Measurements from ENCODE around the gene PPP2R2C.

The PPP2R2C gene

DNA sequence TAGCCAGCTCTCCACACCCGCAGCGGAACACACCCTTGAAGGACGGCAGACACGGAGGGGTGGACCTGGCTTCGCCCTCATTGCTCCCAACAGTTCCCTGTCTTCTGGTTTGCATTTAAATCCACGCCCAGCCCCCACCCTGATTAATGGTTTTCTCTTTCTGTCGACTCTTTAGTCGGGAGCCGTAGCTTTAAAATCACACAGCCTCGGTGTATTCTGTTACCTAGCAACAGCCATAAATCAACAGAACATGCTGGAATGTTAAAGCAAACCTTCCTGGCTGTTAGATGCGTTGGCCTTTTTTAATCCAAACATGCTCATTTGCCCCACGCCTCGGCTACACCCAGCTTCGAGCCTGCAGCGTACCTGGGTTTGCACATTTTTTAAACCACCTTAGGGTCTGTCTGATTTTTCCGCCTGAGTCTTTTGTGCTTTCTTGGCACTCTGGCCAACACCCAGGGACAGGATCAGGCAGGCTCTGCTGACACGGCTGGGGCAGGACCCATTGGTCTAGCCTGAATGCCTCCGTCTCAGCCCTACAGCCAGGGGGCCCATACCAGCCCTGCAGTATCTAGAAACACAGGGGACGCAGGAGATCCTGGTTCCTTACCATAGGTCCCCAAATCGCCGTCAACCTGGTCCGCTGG, 21.4 kb upstream of the PPP2R2C start:
- DNase-seq = no peak

GRCh38 chr4:6492861-6493657, 20.6 kb upstream of the PPP2R2C start:
- DNase-seq = no peak

DNA sequence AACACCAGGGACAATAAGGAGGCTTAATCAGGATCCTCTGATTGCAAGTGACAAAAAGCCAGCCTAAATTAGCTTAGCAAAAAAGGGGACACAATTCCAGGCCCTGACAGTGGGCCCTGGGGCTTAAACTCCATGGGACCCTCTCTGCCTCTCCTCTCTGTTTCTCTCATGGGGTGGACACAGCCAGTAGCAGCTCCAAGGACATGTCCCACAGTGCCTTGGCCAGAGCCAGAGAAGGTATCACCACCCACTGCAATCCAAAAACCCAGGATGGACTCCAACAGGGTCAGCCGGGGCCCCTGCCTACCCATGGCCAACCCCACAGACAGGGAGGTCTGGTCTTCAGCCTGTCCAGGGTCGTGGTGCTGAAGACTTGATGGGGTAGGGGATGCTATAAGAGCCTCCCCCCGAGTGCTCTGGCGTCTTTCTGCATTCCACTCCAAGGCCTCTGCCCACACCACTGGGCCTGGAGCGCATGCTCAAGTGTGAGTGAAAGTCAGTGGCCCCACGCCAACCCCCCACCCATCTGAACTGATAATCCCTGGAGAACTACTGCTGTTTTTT, 19.7 kb upstream of the PPP2R2C start:
- DNase-seq = no peak

GRCh38 chr4:6491235-6491634, 18.8 kb upstream of the PPP2R2C start:
- no peak for DNase-seq

- DNase-seq = no peak
Observed at GRCh38 chr4:6489927-6490326, 17.5 kb upstream of the PPP2R2C start.

DNA sequence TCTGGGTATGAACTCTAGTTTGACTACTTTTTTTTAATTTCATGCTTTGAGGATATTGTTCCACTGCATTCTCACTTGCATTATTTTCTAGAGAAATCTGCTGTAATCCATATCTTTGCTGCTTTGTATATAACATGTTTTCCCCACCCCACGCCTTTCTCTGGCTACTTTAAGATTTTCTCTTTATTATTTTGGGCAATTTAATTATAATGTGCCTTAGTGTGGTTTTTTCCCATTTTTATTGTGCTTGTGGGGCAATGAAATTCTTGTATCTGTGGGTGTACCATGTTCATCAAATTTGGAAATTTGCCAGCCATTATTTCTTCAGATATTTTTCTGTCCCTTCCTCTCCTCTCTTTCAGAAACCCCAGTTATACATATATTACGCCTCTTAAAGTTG, 15.1 kb upstream of the PPP2R2C start:
- DNase-seq = no peak

DNA sequence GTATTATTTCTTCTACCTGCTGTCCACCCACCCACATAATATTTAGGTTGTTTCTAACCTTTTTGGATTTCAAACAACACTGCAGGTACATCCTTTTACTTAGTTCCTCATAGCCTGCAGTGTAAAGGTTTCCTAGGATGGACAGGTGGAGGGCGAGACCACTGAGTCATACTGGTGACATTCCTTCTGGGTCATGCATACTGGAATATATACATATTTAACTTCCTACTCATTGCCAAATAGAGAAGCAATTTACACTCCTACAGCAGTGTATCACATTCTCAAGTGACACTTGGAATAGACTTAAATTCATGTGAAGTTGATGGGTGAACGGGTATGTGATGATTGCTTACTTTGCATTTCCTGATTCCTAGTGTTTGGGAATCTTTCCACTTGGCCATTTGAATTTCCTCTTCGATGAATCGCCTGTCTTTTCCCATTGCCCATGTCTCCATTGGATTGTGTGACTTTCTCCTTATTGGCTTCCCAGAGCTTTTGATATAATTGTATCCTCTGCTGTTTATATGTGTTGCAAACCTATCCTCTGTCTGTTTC, 8.2 kb upstream of the PPP2R2C start:
- DNase-seq = no peak

DNA sequence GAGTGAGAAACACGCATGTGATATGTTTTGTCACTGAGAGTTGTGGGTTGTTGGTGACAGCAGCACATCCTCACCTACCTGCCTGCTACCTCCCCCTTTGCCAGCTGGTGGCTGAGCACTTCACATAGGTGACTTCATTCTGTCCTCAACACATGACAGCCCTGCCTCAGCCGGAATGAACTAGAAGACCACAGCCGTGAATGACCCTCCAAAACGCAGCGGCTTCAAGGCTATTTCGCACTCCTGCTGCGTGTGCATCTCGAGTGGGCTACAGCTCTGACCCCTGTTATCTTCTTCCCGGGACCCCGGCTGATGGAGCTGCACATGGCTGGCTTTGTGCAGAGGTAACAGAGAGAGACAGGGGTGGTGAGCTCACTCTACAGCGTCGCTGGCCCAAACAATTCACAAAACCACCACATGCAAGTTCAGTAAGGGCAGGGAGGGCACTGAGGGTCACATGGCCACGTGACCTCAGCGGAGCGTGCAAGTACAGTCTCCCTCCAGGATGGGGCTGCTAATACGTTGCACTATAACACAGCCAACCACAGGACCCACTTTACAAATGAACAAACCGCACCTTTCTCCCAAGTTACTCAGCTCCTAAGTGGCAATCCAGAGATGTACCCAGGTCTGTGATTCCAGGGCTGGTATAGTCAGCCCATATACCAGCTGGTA, 6.3 kb upstream of the PPP2R2C start:
- DNase-seq = no peak

DNA sequence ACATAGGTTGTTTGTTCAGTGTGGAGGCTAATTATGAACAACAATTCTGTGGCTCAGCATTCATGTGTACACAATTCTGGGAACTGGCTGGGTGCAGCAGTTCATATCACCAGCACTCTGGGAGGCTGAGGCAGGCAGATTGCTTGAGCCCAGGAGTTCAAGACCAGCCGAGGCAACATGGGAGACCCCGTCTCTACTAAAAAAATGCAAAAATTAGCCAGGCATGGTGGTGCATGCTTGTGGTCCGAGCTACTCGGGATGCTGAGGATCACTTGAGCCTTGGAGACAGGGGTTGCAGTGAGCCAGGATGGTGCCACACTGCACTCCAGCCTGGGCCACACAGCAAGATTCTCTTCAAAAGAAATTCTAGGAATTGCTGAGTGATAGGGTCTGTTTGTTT, 4.5 kb upstream of the PPP2R2C start:
- DNase-seq = no peak

DNA sequence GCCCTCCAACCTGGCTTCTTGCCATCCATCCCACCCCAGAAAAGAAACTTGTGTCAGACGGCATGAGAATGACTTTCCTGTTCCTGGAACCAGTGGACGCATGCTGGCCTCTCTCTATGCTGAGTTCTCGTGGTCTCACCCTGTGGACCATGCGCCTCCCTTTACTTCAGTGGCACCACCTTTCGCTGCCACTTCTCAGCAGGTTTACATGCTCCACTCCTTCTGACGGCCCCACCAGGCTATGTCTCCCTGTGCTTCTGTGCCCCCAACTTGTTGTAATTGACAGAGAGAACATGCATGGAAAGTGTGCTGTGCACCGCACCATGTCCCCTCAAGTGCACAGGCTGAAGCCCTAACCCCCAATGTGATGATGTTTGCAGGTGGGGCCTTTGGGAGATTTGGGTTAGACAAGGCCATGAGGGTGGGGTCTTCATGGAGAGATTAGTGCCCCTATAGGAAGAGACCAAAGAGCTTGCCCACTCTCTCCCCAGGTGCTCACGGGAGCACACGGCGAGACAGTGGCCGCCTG, 3.1 kb upstream of the PPP2R2C start:
- no peak for DNase-seq

DNA sequence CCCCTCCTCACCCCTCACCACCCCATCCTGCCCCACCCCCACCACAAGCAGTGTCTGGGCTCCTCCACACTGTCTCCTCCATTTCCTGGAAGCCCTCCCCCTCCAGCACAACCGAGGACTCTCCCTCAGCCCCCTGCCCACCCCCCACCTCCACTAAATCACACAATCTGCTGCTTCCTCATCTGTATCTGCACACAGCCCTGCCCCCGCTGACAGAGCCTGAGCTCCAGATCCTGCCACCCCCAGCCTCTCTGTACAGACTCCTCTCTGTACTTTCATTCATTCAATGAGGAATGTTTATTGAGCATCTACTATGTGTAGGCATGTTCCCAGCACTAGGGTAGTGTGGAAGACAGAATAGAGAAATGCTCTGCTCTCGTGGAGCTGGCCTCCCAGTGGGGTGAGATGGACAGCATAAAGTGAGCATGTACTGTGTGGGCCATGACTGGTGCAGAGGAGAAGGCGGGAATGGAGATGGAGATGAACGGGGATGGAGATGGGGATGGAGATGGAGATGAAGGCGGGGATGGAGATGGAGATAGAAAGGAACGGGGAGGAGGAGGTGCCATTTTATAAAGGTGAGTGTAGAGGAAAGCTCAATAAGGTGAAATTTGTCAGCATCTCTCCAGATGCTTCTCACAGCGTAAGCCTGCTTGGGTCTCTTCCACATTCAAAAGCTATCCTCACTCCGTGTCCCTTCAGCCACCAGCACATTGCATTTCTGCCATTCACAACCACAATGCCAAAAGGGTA, 2.5 kb upstream of the PPP2R2C start:
- no peak for DNase-seq

- no peak for DNase-seq
Observed at GRCh38 chr4:6474053-6474568, 1.7 kb upstream of the PPP2R2C start.

- no peak for DNase-seq
Observed at GRCh38 chr4:6473264-6474052, 1.0 kb upstream of the PPP2R2C start.

DNA sequence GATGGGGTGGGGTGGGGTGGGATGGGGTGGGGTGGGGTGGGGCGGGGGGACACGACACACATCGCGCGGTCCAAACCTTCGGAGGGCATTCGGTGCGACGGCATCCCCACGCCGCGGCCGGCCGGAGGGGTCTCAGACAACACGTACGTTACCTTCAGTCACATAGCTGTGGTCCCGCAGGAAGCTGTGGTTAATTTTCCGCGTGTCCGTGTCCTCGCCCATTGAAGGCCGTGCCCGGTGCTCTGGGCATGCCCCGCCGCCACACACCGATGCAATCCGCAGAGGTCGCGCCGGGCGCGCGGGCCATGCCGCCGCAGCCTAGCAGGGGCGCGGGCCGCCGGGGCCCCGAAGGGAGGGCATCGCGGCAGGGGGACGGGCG, 417 bp downstream of the PPP2R2C start:
- no peak for DNase-seq

DNA sequence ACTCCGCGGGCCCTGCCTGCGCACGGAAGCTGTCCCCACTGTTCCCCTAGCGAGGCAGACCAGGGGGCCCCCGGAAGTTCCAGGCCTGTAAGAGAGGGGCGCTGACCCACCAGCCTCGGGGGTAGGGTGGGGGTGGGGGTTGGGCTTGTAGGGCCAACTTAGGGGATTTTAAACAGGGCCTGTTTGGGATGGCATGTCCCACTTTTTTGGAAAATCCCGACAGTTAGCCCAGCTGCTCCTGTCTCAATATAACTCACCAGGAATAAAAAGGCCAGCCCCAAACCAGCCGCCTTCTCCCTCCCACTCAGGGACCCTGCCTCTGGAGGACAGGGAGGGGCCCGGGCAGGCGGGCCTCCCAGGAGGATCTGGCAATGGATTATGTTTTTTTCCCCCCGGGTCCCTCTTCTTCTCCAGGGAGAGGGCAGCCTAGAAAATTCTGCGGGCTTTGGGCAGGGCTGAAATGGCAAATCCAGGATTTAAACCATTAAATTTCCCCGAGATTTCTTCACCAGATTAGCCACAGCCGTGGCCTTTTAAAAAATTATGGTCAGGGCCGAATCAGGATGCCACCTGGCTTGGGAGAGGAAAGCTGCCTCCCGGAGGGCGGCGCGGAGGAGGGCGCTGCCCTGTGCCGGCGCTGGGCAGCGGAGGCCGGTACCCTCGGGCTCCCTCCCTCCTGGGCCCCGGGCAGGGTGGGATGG, 957 bp downstream of the PPP2R2C start:
- DNase-seq = no peak

GRCh38 chr4:6470502-6471306, 1.7 kb downstream of the PPP2R2C start:
- no peak for DNase-seq

GRCh38 chr4:6469898-6470501, 2.4 kb downstream of the PPP2R2C start:
- DNase-seq = no peak

DNA sequence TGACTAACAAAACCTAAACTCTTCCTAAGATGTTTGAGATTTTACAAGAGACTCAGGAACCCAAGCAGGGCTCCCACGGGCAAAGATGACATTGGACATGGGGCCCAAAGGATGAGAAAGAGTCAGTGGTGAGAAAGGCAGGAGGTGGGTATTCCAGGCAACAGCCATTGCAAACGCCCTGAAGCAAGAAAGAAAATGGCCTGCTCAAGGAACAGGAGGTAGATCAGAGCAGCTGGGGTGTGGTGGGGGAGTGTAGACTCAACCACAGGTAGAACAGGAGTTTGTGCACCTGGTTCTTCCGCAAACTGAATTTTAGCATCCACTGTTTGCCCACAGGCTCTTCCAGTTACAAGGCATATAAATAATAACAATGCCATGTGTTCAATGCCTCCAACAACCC, 3.3 kb downstream of the PPP2R2C start:
- no peak for DNase-seq

GRCh38 chr4:6468376-6468775, 4.0 kb downstream of the PPP2R2C start:
- DNase-seq = no peak

Data from activated CD4-positive, alpha-beta T cell treated with anti-CD3 and anti-CD28 coated beads for 1 hour (primary cell).